Hepatocyte (in vitro differentiated cells): ENCODE measurements around the gene KMT5C.

Experiments used
- CTCF ChIP-seq: fragments of 200-600 bp; sonication (generic); IDR thresholded peaks from 2 replicates; pipeline ENCODE4 v1.5.1; 2016; ENCODE audit warnings: antibody characterized with exemption, mild to moderate bottlenecking; ENCODE audit not compliant: poor library complexity
- EZH2 ChIP-seq: fragments of 200-600 bp; sonication (generic); IDR thresholded peaks from 2 replicates; pipeline ENCODE4 v1.6.1; 2016; ENCODE audit warnings: antibody characterized with exemption, mild to moderate bottlenecking, borderline replicate concordance
- EZH2phosphoT487 ChIP-seq: fragments of 200-600 bp; sonication (generic); IDR thresholded peaks from one replicate; pipeline ENCODE4 v1.6.1; 2018; ENCODE audit warnings: antibody characterized with exemption, mild to moderate bottlenecking, low read depth, moderate library complexity; ENCODE audit not compliant: unreplicated experiment, severe bottlenecking

- TF ChIP-seq EZH2phosphoT487 (no peak), CTCF (no peak), EZH2 (no peak)
These were observed 37.4 kb upstream of the KMT5C start for GRCh38 chr19:55302318-55302703.
